ENCODE measurements around the gene FOXM1.
A peak's percentile ranks its signal among the peaks of the same experiment; 100 is the strongest.

The FOXM1 gene

DNA sequence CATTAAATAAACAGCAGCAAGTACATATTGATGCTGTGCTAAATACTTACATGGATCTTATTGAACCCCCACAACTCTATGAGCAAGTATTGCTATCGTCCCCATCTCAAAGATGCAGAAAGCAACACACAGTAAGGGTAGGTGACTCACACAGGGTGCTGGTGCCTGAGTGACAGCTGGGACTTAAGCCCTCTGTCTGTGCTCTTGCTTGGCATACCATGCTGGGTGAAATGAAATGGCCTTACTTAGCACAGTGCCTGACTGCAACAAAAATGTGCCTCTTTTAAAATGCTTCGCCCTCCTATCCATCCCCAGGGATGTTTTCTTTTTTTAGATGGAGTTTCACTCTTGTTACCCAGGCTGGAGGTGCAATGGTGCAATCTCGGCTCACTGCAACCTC lies 20.9 kb downstream of the FOXM1 start:
- H2BK120ac ChIP-seq (ENCODE audit: low read depth, low read length), result no peak overlapping the region
- H3K79me1 ChIP-seq (replicated peaks; ENCODE audit: low read length, poor library complexity, severe bottlenecking), result no peaks in the 10 kb centered on the region
- H2BK5ac ChIP-seq (ENCODE audit: low read depth, low read length, poor library complexity, severe bottlenecking), result no peak overlapping the region
- WGBS, result 87% methylated on average over 2 of the region's 3 CpGs
- no peak overlapping the region for H3K27ac ChIP-seq (ENCODE audit: low read length, poor library complexity, severe bottlenecking)
- H4K8ac ChIP-seq (ENCODE audit: low read length), result no peak overlapping the region
- no peaks in the 10 kb centered on the region for H3K27me3 ChIP-seq (ENCODE audit: control insufficient read depth in 1 of 2, insufficient read depth in 1 of 2, low read length in 2 of 2)
- no peak overlapping the region for H3K9ac ChIP-seq (ENCODE audit: low read length)
- H3K36me3 ChIP-seq (ENCODE audit: control insufficient read depth in 1 of 2, insufficient read depth in 2 of 2, low read depth in 1 of 2, low read length in 2 of 2), result peaks cover 9 to 15% of the 10 kb centered on the region in 2 experiments
- peaks cover 1% of the 10 kb centered on the region for H3K4me1 ChIP-seq (ENCODE audit: control insufficient read depth, insufficient read depth, low read depth, low read length)
- no peaks in the 10 kb centered on the region for H3K9me3 ChIP-seq (ENCODE audit: control insufficient read depth, low read length)
- no peak overlapping the region for H3K4me2 ChIP-seq (ENCODE audit: low read length, poor library complexity, severe bottlenecking)
- no peak overlapping the region for H4K91ac ChIP-seq (ENCODE audit: low read length)
- H3K4me3 ChIP-seq (ENCODE audit: insufficient read depth in 1 of 2, low read depth in 1 of 2, low read length in 2 of 2), result no peak overlapping the region
- no peak overlapping the region for H3K14ac ChIP-seq (ENCODE audit: low read length in 2 of 2)
- H2AFZ ChIP-seq (ENCODE audit: low read depth, low read length), result no peak overlapping the region
- no peak overlapping the region for H3K23ac ChIP-seq (ENCODE audit: low read length in 2 of 2)
- H2BK15ac ChIP-seq (ENCODE audit: low read depth, poor library complexity, severe bottlenecking), result no peak overlapping the region
- H2AK5ac ChIP-seq (ENCODE audit: low read length, severe bottlenecking), result no peak overlapping the region
- no peak overlapping the region for H2BK12ac ChIP-seq (ENCODE audit: low read length in 2 of 2)
- DNase-seq, result peak; percentile 9
- no peak overlapping the region for H3K18ac ChIP-seq (ENCODE audit: low read depth in 1 of 2, low read length in 2 of 2)
- H3K4ac ChIP-seq (ENCODE audit: low read depth in 1 of 2, low read length in 2 of 2), result no peak overlapping the region

DNA sequence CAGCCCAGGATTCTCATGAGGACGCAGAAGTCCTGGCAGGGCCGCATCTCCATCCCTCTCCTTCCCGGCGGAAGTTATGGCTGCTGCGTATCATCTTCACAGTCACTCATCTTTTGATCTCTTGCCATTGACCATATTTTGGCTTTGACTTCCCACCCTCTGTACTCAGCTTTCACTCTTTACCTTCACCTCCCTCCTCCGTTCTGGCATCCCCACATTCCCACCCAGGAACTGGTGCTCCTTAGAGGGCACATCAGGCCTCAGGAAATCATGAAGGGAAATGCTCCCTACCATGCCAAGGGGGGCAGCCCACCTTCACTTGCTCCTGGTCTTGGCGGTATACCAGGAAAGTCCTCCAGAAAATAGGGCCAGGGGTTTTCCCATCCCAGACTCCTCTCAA lies 21.4 kb downstream of the FOXM1 start:
- H4K91ac ChIP-seq (ENCODE audit: low read length), result no peak overlapping the region
- no peak overlapping the region for H2AK5ac ChIP-seq (ENCODE audit: low read length, severe bottlenecking)
- no peak overlapping the region for H3K4me3 ChIP-seq (ENCODE audit: insufficient read depth in 1 of 2, low read depth in 1 of 2, low read length in 2 of 2)
- no peak overlapping the region for H3K4me2 ChIP-seq (ENCODE audit: low read length, poor library complexity, severe bottlenecking)
- H2BK120ac ChIP-seq (ENCODE audit: low read depth, low read length), result no peak overlapping the region
- 96% methylated on average over 7 of the region's 7 CpGs for WGBS
- H3K36me3 ChIP-seq (ENCODE audit: control insufficient read depth in 1 of 2, insufficient read depth in 2 of 2, low read depth in 1 of 2, low read length in 2 of 2), result peaks cover 9 to 15% of the 10 kb centered on the region in 2 experiments
- no peak overlapping the region for H2BK15ac ChIP-seq (ENCODE audit: low read depth, poor library complexity, severe bottlenecking)
- no peak for DNase-seq
- no peak overlapping the region for H2BK12ac ChIP-seq (ENCODE audit: low read length in 2 of 2)
- H3K4ac ChIP-seq (ENCODE audit: low read depth in 1 of 2, low read length in 2 of 2), result no peak overlapping the region
- H4K8ac ChIP-seq (ENCODE audit: low read length), result no peak overlapping the region
- H2BK5ac ChIP-seq (ENCODE audit: low read depth, low read length, poor library complexity, severe bottlenecking), result no peak overlapping the region
- peaks cover 1% of the 10 kb centered on the region for H3K4me1 ChIP-seq (ENCODE audit: control insufficient read depth, insufficient read depth, low read depth, low read length)
- H3K27ac ChIP-seq (ENCODE audit: low read length, poor library complexity, severe bottlenecking), result no peak overlapping the region
- no peak overlapping the region for H3K18ac ChIP-seq (ENCODE audit: low read depth in 1 of 2, low read length in 2 of 2)
- H2AFZ ChIP-seq (ENCODE audit: low read depth, low read length), result no peak overlapping the region
- H3K9me3 ChIP-seq (ENCODE audit: control insufficient read depth, low read length), result no peaks in the 10 kb centered on the region
- H3K79me1 ChIP-seq (replicated peaks; ENCODE audit: low read length, poor library complexity, severe bottlenecking), result no peaks in the 10 kb centered on the region
- H3K14ac ChIP-seq (ENCODE audit: low read length in 2 of 2), result no peak overlapping the region
- H3K23ac ChIP-seq (ENCODE audit: low read length in 2 of 2), result no peak overlapping the region
- no peaks in the 10 kb centered on the region for H3K27me3 ChIP-seq (ENCODE audit: control insufficient read depth in 1 of 2, insufficient read depth in 1 of 2, low read length in 2 of 2)
- H3K9ac ChIP-seq (ENCODE audit: low read length), result no peak overlapping the region

DNA sequence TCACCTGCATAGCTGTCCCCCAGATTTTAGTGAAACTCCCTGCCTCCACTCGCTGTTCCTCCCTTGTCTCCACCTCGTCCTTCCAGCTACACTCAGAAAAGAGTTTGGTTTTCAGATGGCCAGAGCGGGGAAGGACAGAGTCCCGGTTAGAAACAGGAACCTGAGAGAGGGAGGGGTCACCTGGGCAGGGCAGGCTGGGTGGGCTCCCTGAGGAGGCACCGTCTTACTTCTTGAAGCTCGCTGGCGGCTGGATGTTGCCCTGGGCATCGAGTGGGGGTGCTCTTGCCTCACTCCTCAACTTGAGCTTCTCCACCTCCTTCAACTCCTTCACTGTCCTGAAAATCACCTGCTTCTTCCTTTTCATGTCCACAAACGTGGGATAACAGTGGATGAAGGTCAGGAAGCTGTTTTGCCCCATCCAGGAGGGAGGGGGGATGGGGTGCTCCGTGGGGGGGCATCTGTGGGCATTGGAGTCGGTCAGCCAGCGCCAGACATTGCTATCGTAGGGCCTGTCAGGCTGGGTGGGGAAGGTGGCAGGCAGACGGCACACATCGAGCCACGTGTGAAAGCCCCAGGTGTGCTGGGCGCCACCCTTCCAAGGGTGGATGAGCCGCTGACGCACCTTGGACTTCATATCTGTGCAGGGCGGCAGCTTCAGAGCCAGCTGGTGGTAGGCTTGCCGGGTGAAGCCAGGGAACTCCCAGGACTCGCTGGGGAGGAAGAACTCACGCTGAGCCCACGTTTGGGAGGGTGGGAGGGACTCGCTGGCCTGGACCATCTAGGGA lies 22.1 kb downstream of the FOXM1 start:
- H2BK5ac ChIP-seq (ENCODE audit: low read depth, low read length, poor library complexity, severe bottlenecking), result no peak overlapping the region
- no peak overlapping the region for H3K9ac ChIP-seq (ENCODE audit: low read length)
- peaks cover 9 to 15% of the 10 kb centered on the region in 2 experiments for H3K36me3 ChIP-seq (ENCODE audit: control insufficient read depth in 1 of 2, insufficient read depth in 2 of 2, low read depth in 1 of 2, low read length in 2 of 2)
- no peak overlapping the region for H3K4me3 ChIP-seq (ENCODE audit: insufficient read depth in 1 of 2, low read depth in 1 of 2, low read length in 2 of 2)
- H3K4me1 ChIP-seq (ENCODE audit: control insufficient read depth, insufficient read depth, low read depth, low read length), result peaks cover 1% of the 10 kb centered on the region
- no peak overlapping the region for H3K18ac ChIP-seq (ENCODE audit: low read depth in 1 of 2, low read length in 2 of 2)
- H2BK12ac ChIP-seq (ENCODE audit: low read length in 2 of 2), result no peak overlapping the region
- no peak overlapping the region for H2BK120ac ChIP-seq (ENCODE audit: low read depth, low read length)
- no peak overlapping the region for H2BK15ac ChIP-seq (ENCODE audit: low read depth, poor library complexity, severe bottlenecking)
- no peak overlapping the region for H3K4me2 ChIP-seq (ENCODE audit: low read length, poor library complexity, severe bottlenecking)
- H2AK5ac ChIP-seq (ENCODE audit: low read length, severe bottlenecking), result no peak overlapping the region
- no peak overlapping the region for H4K91ac ChIP-seq (ENCODE audit: low read length)
- no peaks in the 10 kb centered on the region for H3K79me1 ChIP-seq (replicated peaks; ENCODE audit: low read length, poor library complexity, severe bottlenecking)
- H4K8ac ChIP-seq (ENCODE audit: low read length), result no peak overlapping the region
- no peak for DNase-seq
- H3K14ac ChIP-seq (ENCODE audit: low read length in 2 of 2), result no peak overlapping the region
- H3K27ac ChIP-seq (ENCODE audit: low read length, poor library complexity, severe bottlenecking), result no peak overlapping the region
- H3K9me3 ChIP-seq (ENCODE audit: control insufficient read depth, low read length), result no peaks in the 10 kb centered on the region
- no peaks in the 10 kb centered on the region for H3K27me3 ChIP-seq (ENCODE audit: control insufficient read depth in 1 of 2, insufficient read depth in 1 of 2, low read length in 2 of 2)
- no peak overlapping the region for H3K23ac ChIP-seq (ENCODE audit: low read length in 2 of 2)
- no peak overlapping the region for H3K4ac ChIP-seq (ENCODE audit: low read depth in 1 of 2, low read length in 2 of 2)
- H2AFZ ChIP-seq (ENCODE audit: low read depth, low read length), result no peak overlapping the region
- WGBS, result 78% methylated on average over 24 of the region's 25 CpGs

DNA sequence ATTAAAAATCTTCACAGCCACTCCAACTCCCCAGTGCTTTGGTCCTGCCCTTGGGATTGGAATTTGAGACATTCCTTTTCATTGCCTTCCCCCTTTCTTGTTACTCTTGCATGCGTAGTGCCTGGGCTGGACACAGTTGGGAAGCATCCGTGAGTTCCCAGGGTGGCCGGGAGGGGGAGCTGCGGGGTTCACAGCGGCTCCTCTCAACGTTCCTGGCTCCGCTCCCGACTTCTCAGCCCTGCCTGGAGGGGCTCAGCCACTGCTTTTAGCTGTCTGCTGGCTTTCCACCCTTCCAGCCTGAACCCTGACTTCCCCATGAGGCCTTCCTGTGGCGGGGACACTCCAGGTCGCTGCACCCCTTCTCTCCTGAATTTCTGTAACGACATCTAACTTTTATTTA lies 23.3 kb downstream of the FOXM1 start:
- Histone ChIP-seq H4K91ac (ENCODE audit: low read length) (no peak overlapping the region), H3K4me3 (ENCODE audit: insufficient read depth in 1 of 2, low read depth in 1 of 2, low read length in 2 of 2) (no peak overlapping the region), H3K36me3 (ENCODE audit: control insufficient read depth in 1 of 2, insufficient read depth in 2 of 2, low read depth in 1 of 2, low read length in 2 of 2) (peaks cover 5 to 9% of the 10 kb centered on the region in 2 experiments), H2AFZ (ENCODE audit: low read depth, low read length) (no peak overlapping the region), H3K9me3 (ENCODE audit: control insufficient read depth, low read length) (no peaks in the 10 kb centered on the region), H3K4me2 (ENCODE audit: low read length, poor library complexity, severe bottlenecking) (peak overlapping the region; percentile 30), H3K79me1 (replicated peaks; ENCODE audit: low read length, poor library complexity, severe bottlenecking) (no peaks in the 10 kb centered on the region), H3K4me1 (ENCODE audit: control insufficient read depth, insufficient read depth, low read depth, low read length) (peaks cover 11% of the 10 kb centered on the region), H3K23ac (ENCODE audit: low read length in 2 of 2) (no peak overlapping the region), H3K27ac (ENCODE audit: low read length, poor library complexity, severe bottlenecking) (no peak overlapping the region), H2BK5ac (ENCODE audit: low read depth, low read length, poor library complexity, severe bottlenecking) (no peak overlapping the region), H3K9ac (ENCODE audit: low read length) (no peak overlapping the region), H2AK5ac (ENCODE audit: low read length, severe bottlenecking) (no peak overlapping the region), H3K4ac (ENCODE audit: low read depth in 1 of 2, low read length in 2 of 2) (no peak overlapping the region), H3K14ac (ENCODE audit: low read length in 2 of 2) (no peak overlapping the region), H3K18ac (ENCODE audit: low read depth in 1 of 2, low read length in 2 of 2) (peak overlapping the region in 1 of 2 experiments; percentile 28), H2BK120ac (ENCODE audit: low read depth, low read length) (no peak overlapping the region), H2BK15ac (ENCODE audit: low read depth, poor library complexity, severe bottlenecking) (no peak overlapping the region), H2BK12ac (ENCODE audit: low read length in 2 of 2) (no peak overlapping the region), H4K8ac (ENCODE audit: low read length) (no peak overlapping the region), H3K27me3 (ENCODE audit: control insufficient read depth in 1 of 2, insufficient read depth in 1 of 2, low read length in 2 of 2) (no peaks in the 10 kb centered on the region)
- peak; percentile 78 for DNase-seq
- WGBS, result 3% methylated on average over 8 of the region's 11 CpGs

All from mesenchymal stem cell (in vitro differentiated cells and primary cell).